ENCODE data around the gene SLCO2B1. TPM values are rescaled to one million over a fixed set of nuclear protein-coding genes. Genes with fewer than 3 reads are reported as not detected.

Gene SLCO2B1
- total and polyA plus RNA-seq, 2 of the 8 experiments (the other 6 are each of a cell fraction or from before 2014, with no cell fraction given), result 0.03 TPM; not detected in 1

DNA sequence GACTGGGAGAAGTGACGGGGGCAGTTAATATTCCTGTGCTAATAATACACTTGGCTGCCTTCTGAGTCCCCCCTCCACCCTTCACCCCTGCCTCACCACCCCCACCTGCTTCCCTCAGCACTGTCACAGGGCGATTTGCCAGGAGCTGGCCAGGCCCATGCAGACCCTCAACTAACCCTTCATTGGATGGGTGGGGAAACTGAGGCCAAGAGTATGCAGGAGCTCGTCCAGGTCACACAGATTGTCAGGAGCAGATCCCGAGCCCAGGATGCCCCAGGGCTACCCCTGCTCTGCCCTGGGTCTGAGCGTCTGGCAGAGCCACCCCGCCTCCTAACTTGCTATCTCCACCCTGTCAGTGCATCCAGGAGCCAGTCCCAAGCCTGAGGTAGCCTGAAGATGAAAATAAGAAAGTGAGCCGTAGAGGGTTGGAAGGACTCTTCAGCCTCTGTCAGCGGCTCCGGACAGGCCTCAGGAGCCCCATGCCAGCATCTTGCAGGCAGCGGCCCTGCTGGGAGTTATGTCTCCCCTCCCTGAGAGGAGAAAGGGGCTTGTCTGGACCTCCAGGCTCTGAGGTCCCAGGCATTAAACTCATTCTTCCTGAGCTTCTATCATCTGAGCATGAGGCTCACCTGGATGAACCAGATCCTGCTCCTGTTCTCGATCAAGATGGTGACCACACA lies 95.9 kb downstream of the SLCO2B1 start:
- POLR2A ChIA-PET (ENCODE audit: partially characterized antibody), result no interaction called here
- no peak for FAIRE-seq

More for the DNA sequence above, 95.9 kb downstream of the SLCO2B1 start:
- Histone ChIP-seq H3K56ac (replicated peaks; ENCODE audit: insufficient read length, low read depth, low read length) (no peak overlapping the region), H4K91ac (replicated peaks; ENCODE audit: insufficient read length, low read length) (no peak overlapping the region), H3K79me2 (ENCODE audit: control insufficient read depth in 1 of 2, insufficient read depth in 2 of 2, low read length in 2 of 2) (no peaks in the 10 kb centered on the region), H3K18ac (ENCODE audit: extremely low read depth, low read length) (no peak overlapping the region), H3K9ac (replicated peaks in 1 of 4; ENCODE audit: extremely low read depth in 1 of 4, low read depth in 3 of 4, low read length in 3 of 4) (no peak overlapping the region), H2BK5ac (ENCODE audit: low read depth, low read length) (no peak overlapping the region), H3K27me3 (replicated peaks in 1 of 4; ENCODE audit: control insufficient read depth in 3 of 4, extremely low read depth in 1 of 4, insufficient read depth in 3 of 4, low read length in 3 of 4) (peaks cover 18 to 28% (median 24%) of the 10 kb centered on the region in 4 experiments), H2BK120ac (replicated peaks; ENCODE audit: low read depth, low read length) (no peak overlapping the region), H2AK5ac (ENCODE audit: low read depth, low read length) (no peak overlapping the region), H3K4me1 (replicated peaks in 1 of 4; ENCODE audit: control insufficient read depth in 3 of 4, insufficient read depth in 4 of 4, low read length in 3 of 4) (peaks cover 0 to 1% (median 0%) of the 10 kb centered on the region in 4 experiments; a peak in 2 of 7 replicates), H2AFZ (ENCODE audit: low read length) (no peak overlapping the region), H3K27ac (ENCODE audit: low read depth, low read length) (no peak overlapping the region), H3K23ac (ENCODE audit: insufficient read length) (no peak overlapping the region), H4K20me1 (replicated peaks in 1 of 2; ENCODE audit: control insufficient read depth in 1 of 2, insufficient read depth in 2 of 2, low read length in 2 of 2) (peaks cover 0 to 3% of the 10 kb centered on the region in 2 experiments), H3K4me2 (ENCODE audit: insufficient read depth in 1 of 2, low read depth in 2 of 2, low read length in 2 of 2) (no peak overlapping the region), H3K79me1 (ENCODE audit: low read depth, low read length) (no peaks in the 10 kb centered on the region), H2BK15ac (ENCODE audit: low read length) (no peak overlapping the region), H3K36me3 (ENCODE audit: control insufficient read depth in 2 of 4, insufficient read depth in 4 of 4, low read length in 3 of 4) (no peaks in the 10 kb centered on the region), H3K4ac (replicated peaks; ENCODE audit: insufficient read length, low read depth, low read length) (no peak overlapping the region), H3K9me3 (ENCODE audit: insufficient read depth in 2 of 2, low read depth in 1 of 2, low read length in 1 of 2) (no peaks in the 10 kb centered on the region), H4K8ac (ENCODE audit: extremely low read depth, insufficient read depth, low read length) (peak overlapping the region; percentile 76; the same call in 1 of the 2 replicates), H3K4me3 (ENCODE audit: extremely low read depth in 1 of 4, insufficient read depth in 2 of 4, low read depth in 3 of 4, low read length in 4 of 4) (no peak overlapping the region), H3K14ac (ENCODE audit: insufficient read length) (no peak overlapping the region), H2BK12ac (ENCODE audit: low read depth, low read length) (no peak overlapping the region), H3K23me2 (ENCODE audit: low read depth, low read length) (peaks cover under 1% of the 10 kb centered on the region; the same call in 1 of the 2 replicates), H4K5ac (ENCODE audit: insufficient read length, low read depth, low read length) (no peak overlapping the region), H2BK20ac (ENCODE audit: low read length) (no peak overlapping the region)
- CTCF ChIA-PET (ENCODE audit: partially characterized antibody), result interaction anchor here (1.0 to 34.9 kb wide), 8 partner anchors 11 to 214 kb away, joined by 3 to 952 read pairs (median 37); partner anchors contain the start of genes KLHL35, SLCO2B1 and TPBGL
- TF ChIP-seq KDM5A (IDR thresholded peaks at IDR 0.05; ENCODE audit: low read length) (no peak), CBX5 (IDR thresholded peaks at IDR 0.05; ENCODE audit: low read depth, low read length) (no peak), CHD2 (IDR thresholded peaks at IDR 0.05; ENCODE audit: low read length) (no peak), EP300 (IDR thresholded peaks at IDR 0.05; ENCODE audit: borderline replicate concordance in 1 of 2, low read depth in 2 of 2, low read length in 2 of 2) (no peak)
- DNase-seq (ENCODE audit: low read depth in 1 of 2, low spot score in 2 of 2), result no peak
- WGBS, 2 experiments (ENCODE audit: extremely low coverage in 1 of 2, insufficient coverage in 1 of 2, insufficient read length in 1 of 2, insufficient replicate concordance in 2 of 2, low coverage in 1 of 2, low lambda C conversion rate in 2 of 2, missing lambda C conversion rate in 1 of 2), result 94% methylated on average over 10 of the region's 11 CpGs; no CpG with 5 or more reads in 1 of the 2 experiments

Measured in H1 (cell line).